Mesodermal cell (in vitro differentiated cells): ENCODE measurements around the gene MXI1.

Experiments used
- H3K27ac ChIP-seq: 2 replicates; pipeline ENCODE4 v1.7.0; 2013; ENCODE audit warnings: mild to moderate bottlenecking, low read depth, low read length, moderate library complexity; ENCODE audit not compliant: severe bottlenecking
- H3K36me3 ChIP-seq: 2 replicates; pipeline ENCODE4 v1.7.1; 2013; ENCODE audit warnings: mild to moderate bottlenecking, low read length, moderate library complexity; ENCODE audit not compliant: control insufficient read depth, insufficient read depth
- H3K4me1 ChIP-seq: one replicate; pipeline ENCODE4 v1.7.1; 2013; ENCODE audit warnings: mild to moderate bottlenecking, low read length; ENCODE audit not compliant: insufficient read depth, control insufficient read depth, poor library complexity, severe bottlenecking
- H3K4me3 ChIP-seq: 2 replicates; pipeline ENCODE4 v1.7.0; 2013; ENCODE audit warnings: low read length, control low read depth, mild to moderate bottlenecking; ENCODE audit not compliant: insufficient read depth, poor library complexity, severe bottlenecking; ENCODE audit errors: extremely low read depth
- H3K9me3 ChIP-seq: 2 replicates; pipeline ENCODE4 v1.7.1; 2013; ENCODE audit warnings: mild to moderate bottlenecking, low read length, moderate library complexity; ENCODE audit not compliant: control insufficient read depth
- WGBS, 2 experiments: methylation state at CpG; one replicate each; pipeline ENCODE4 v1.1.5; 2013; ENCODE audit warnings: missing lambda C conversion rate in 2 of 2; ENCODE audit not compliant: insufficient coverage in 2 of 2; 5-methylcytosine and 5-hydroxymethylcytosine counted together

MXI1 gene

GRCh38 chr10:110207805-110208613, 604 bp downstream of the MXI1 start:
- peaks cover 13% of the 10 kb centered on the region for H3K4me1 ChIP-seq
- H3K9me3 ChIP-seq = no peaks in the 10 kb centered on the region
- H3K36me3 ChIP-seq = no peaks in the 10 kb centered on the region
- 0 to 1% methylated on average over 25 to 27 of the region's 57 CpGs for WGBS, 2 experiments
- no peak overlapping the region for H3K27ac ChIP-seq
- peak overlapping the region; percentile 79 for H3K4me3 ChIP-seq

DNA sequence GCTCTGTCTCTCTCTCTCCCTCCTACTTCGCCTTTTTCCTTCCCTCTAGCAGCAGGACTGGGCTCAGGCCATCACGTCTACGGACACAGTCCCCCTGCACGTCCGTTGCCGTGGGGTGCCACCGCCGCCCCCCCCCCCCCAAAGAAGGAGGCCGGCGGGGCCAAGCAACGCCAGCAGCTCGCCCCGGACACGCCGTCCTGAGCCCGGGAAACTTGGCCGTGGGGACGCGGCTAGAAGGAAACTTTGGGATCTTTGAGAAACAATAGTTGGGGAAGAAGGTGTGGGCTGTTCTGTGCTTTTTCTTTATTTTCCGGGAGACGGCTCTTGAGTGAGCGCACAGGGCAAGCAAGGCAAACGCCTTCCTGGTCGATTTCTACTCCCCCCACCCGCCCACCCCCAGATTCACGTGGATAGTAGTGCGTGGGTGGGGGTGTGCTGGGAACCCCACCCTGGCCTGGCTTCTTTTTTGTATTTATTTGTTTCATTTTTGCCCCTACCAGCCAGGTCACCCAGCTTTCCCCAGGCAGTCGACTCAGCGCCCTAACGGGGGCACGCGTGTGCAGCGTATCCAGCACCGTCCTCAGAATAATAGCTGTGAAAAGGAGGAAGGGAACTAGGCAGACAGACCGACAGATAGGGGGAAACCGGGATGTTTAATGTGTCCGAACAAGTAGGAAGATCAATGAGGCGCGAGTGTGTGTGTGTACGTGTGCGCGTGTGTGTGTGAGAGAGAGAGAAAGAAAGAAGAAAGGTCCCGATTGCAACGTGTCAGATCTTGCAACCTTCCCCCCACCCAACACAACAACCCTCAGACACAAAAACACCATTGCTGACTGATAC, 1.4 kb downstream of the MXI1 start:
- WGBS, 2 experiments = 0 to 2% methylated on average over 11 to 23 of the region's 44 CpGs
- Histone ChIP-seq H3K9me3 (no peaks in the 10 kb centered on the region), H3K27ac (peak overlapping the region; percentile 62), H3K4me1 (peaks cover 13% of the 10 kb centered on the region), H3K4me3 (peak overlapping the region; percentile 79), H3K36me3 (no peaks in the 10 kb centered on the region)

- 0 to 1% methylated on average over 4 to 16 of the region's 24 CpGs for WGBS, 2 experiments
- H3K4me3 ChIP-seq = peak overlapping the region; percentile 79
- no peaks in the 10 kb centered on the region for H3K9me3 ChIP-seq
- H3K4me1 ChIP-seq = peaks cover 20% of the 10 kb centered on the region
- peak overlapping the region; percentile 62 for H3K27ac ChIP-seq
- H3K36me3 ChIP-seq = no peaks in the 10 kb centered on the region
These were observed 2.1 kb downstream of the MXI1 start for GRCh38 chr10:110209454-110209925.

DNA sequence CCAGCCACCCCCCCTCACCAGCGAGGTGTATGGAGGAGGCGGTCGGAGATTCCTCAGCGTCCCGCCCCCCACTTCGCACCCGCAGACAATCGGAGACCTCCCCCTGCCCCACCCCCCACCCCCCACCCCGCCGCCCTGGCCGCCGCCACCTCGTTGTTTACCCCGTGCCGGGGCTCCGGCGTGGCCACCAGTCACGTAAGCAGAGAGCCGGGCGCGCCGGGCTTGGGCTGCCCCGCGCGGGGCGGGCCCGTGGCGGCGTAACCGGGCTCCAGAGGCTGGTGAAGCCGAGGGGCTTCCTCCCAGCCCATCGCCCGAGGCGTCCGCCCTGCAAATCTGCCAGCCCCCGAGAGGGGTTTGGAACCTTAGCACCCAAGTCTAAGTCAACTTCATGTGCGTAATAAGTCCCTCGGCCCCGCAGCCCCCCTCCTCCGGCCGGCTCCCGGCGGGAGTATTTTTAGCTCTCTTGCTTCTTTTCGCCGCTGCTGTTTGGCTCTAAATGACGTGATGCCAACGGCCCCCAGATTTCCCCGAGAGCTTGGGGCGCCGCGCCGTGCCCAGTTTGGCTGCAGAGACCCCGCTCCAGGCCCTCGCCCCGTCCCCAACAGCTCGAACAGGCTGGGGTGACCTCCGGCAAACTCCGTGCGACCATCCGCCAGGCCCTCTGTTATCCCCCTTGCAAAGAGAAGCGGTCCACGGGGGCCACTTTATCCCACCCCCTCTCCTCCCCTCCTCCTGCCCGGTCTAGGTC, 2.7 kb downstream of the MXI1 start:
- Histone ChIP-seq H3K9me3 (no peaks in the 10 kb centered on the region), H3K4me1 (peaks cover 23% of the 10 kb centered on the region), H3K36me3 (no peaks in the 10 kb centered on the region), H3K27ac (peak overlapping the region; percentile 91), H3K4me3 (peak overlapping the region; percentile 79)
- 0% methylated on average over 42 to 44 of the region's 63 CpGs for WGBS, 2 experiments

GRCh38 chr10:110210674-110211464, 3.5 kb downstream of the MXI1 start:
- WGBS, 2 experiments = 1% methylated on average over 31 to 49 of the region's 61 CpGs
- Histone ChIP-seq H3K9me3 (no peaks in the 10 kb centered on the region), H3K27ac (peak overlapping the region; percentile 91), H3K4me1 (peaks cover 23% of the 10 kb centered on the region), H3K4me3 (peak overlapping the region; percentile 79), H3K36me3 (no peaks in the 10 kb centered on the region)

DNA sequence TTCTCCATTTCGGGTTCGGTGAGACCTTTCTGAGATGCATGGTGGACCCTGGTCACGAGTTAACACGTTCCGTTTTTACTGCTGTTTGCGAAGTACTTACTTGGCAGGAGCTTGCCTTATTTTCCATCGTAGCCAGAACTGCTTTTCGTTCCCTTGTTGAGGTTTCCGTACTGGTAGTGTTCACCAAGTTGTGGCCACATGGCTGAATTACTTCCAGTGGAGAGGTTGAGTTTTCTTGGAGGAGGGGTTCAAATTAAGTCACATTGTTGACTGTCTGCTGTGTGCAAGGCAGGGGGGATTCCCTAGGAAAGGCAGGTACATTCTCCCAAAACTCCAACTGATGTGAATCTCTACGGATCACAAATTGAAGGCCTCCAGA, 4.0 kb downstream of the MXI1 start:
- H3K4me1 ChIP-seq = peaks cover 23% of the 10 kb centered on the region
- no peaks in the 10 kb centered on the region for H3K36me3 ChIP-seq
- no peaks in the 10 kb centered on the region for H3K9me3 ChIP-seq
- peak overlapping the region; percentile 79 for H3K4me3 ChIP-seq
- 7 to 13% methylated on average over 8 to 9 of the region's 10 CpGs for WGBS, 2 experiments
- no peak overlapping the region for H3K27ac ChIP-seq

DNA sequence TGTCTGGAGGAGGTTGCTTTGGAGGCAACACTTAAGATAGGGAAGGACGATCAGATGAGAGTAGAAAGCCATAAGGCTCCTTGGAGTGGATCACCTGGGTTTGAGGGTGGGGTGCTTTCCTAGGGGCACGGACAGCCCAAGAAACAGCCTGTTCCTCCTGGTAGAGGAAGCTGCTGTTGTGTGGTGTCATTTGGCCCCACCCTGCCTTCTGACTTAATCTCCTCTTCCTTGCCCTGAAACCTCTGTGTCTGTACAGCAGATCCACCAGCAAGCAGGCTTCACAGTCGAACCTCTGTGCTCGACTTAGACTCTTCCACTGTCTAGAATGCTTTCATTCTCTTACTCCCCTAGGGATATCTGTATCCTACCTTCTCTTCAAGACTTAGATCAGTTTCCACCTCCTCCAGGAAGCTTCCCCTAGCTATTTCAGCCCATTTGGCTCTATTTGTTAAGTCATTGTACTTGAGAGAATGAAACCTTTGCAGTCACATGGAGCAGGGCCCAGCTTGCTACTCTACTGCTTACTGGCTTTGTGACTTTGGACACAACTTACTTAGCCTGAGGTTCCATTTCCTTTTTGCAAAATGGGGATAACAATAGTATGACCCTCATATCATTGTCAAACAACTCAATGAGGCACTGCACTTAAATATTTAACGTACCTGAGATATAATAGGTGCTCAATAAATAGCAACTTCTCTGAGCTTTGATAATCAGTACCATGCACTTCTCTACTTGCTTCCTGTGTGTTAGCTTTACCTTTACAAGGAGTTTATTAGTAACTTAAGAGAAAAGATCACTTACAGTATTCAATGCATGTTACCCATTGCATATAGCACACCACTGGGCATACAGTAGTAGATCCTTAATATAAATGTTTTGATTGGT, 5.0 kb downstream of the MXI1 start:
- peaks cover 23% of the 10 kb centered on the region for H3K4me1 ChIP-seq
- no peaks in the 10 kb centered on the region for H3K9me3 ChIP-seq
- no peaks in the 10 kb centered on the region for H3K36me3 ChIP-seq
- 74 to 100% methylated on average over 1 to 3 of the region's 5 CpGs for WGBS, 2 experiments
- H3K4me3 ChIP-seq = no peak overlapping the region
- H3K27ac ChIP-seq = no peak overlapping the region

DNA sequence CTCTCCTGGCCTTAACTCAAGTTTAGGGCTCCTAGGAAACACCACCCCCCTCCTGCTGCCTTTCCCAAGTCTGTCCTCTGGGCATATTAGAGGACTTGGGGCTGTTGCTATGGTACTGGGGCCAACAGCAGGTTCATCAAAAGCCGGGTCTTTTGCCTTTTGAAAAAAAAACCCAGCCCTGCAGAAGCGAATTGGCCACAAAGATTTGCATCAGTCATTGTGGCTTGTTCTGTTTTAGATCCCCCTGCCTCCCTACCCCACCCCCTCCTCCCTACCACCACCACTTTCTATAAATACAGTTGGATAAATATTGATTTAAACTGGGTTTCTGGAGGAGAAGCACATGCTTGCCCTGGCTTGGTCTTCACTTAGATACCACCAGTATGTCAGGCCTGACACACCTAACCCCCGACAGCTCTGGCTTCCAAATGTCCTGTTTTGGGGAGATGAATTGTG, 7.0 kb downstream of the MXI1 start:
- 43 to 79% methylated on average over 2 of the region's 3 CpGs for WGBS, 2 experiments

More for the DNA sequence above, 7.0 kb downstream of the MXI1 start:
- Histone ChIP-seq H3K4me1 (peaks cover 23% of the 10 kb centered on the region), H3K36me3 (no peaks in the 10 kb centered on the region), H3K4me3 (no peak overlapping the region), H3K27ac (no peak overlapping the region), H3K9me3 (no peaks in the 10 kb centered on the region)
